Ovary (tissue), 3 donors: Measurements from ENCODE around the gene SYPL1.

Experiments used
- EP300 ChIP-seq: sonication (generic); formaldehyde crosslinking; IDR thresholded peaks from one replicate; pipeline ENCODE4 v1.6.1; 2017; ENCODE audit warnings: antibody characterized with exemption
- POLR2A ChIP-seq: fragments of 450-650 bp; IDR thresholded peaks from one replicate; pipeline ENCODE4 v1.6.1; 2017; ENCODE audit warnings: antibody characterized with exemption, mild to moderate bottlenecking, moderate library complexity
- TF ChIP-seq, protein P1 (sequence below), 3 donors: fragments of 450-650 bp in 2 of 3; fragments of 200-600 bp in 1 of 3; IDR thresholded peaks; one replicate each; pipeline versions ENCODE4 v1.5.1 to v1.8.0; 2016 to 2022; ENCODE audit warnings: antibody characterized with exemption in 3 of 3, mild to moderate bottlenecking in 1 of 3
- donor health status: DM: no; HTN: no; CAD: no.

- TF ChIP-seq, protein P1, sequence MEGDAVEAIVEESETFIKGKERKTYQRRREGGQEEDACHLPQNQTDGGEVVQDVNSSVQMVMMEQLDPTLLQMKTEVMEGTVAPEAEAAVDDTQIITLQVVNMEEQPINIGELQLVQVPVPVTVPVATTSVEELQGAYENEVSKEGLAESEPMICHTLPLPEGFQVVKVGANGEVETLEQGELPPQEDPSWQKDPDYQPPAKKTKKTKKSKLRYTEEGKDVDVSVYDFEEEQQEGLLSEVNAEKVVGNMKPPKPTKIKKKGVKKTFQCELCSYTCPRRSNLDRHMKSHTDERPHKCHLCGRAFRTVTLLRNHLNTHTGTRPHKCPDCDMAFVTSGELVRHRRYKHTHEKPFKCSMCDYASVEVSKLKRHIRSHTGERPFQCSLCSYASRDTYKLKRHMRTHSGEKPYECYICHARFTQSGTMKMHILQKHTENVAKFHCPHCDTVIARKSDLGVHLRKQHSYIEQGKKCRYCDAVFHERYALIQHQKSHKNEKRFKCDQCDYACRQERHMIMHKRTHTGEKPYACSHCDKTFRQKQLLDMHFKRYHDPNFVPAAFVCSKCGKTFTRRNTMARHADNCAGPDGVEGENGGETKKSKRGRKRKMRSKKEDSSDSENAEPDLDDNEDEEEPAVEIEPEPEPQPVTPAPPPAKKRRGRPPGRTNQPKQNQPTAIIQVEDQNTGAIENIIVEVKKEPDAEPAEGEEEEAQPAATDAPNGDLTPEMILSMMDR (IDR thresholded peaks at IDR 0.05), result no peak
- no peak for TF ChIP-seq EP300
- TF ChIP-seq POLR2A, result no peak
These were observed 19.9 kb downstream of the SYPL1 start for GRCh38 chr7:106092204-106092603.
